Hepatocyte (in vitro differentiated cells): ENCODE data around the gene MRPL48. TPM values are rescaled to one million over a fixed set of nuclear protein-coding genes. Genes with fewer than 3 reads are reported as not detected.
A peak's percentile ranks its signal among the peaks of the same experiment; 100 is the strongest.

Source experiments
- DNase-seq: peaks from one replicate; pipeline ENCODE4 v3.0.0-alpha.2; 2016; ENCODE audit warnings: low spot score
- H2AFZ ChIP-seq: fragments of 200-600 bp; sonication (generic); 2 replicates; pipeline ENCODE4 v1.6.0; 2016; ENCODE audit warnings: antibody characterized with exemption, mild to moderate bottlenecking
- H3K27ac ChIP-seq: fragments of 200-600 bp; sonication (generic); 2 replicates; pipeline ENCODE4 v1.5.1; 2016; ENCODE audit warnings: mild to moderate bottlenecking
- H3K27me3 ChIP-seq: fragments of 200-600 bp; sonication (generic); 2 replicates; pipeline ENCODE4 v1.6.1; 2016
- H3K36me3 ChIP-seq: fragments of 200-600 bp; sonication (generic); replicated peaks from 2 replicates; pipeline ENCODE4 v1.5.1; 2016; ENCODE audit warnings: low read depth; ENCODE audit not compliant: insufficient read depth
- H3K4me1 ChIP-seq: fragments of 200-600 bp; sonication (generic); 2 replicates; pipeline ENCODE4 v1.5.1; 2016; ENCODE audit warnings: mild to moderate bottlenecking, moderate library complexity; ENCODE audit not compliant: insufficient read depth
- H3K4me2 ChIP-seq: fragments of 200-600 bp; sonication (generic); 2 replicates; pipeline ENCODE4 v1.6.0; 2016
- H3K4me3 ChIP-seq: fragments of 200-600 bp; sonication (generic); 2 replicates; pipeline ENCODE4 v1.5.1; 2016; ENCODE audit warnings: mild to moderate bottlenecking
- H3K79me2 ChIP-seq: fragments of 200-600 bp; sonication (generic); 2 replicates; pipeline ENCODE4 v1.6.0; 2017; ENCODE audit warnings: mild to moderate bottlenecking
- H3K9me2 ChIP-seq: fragments of 200-600 bp; sonication (generic); replicated peaks from 2 replicates; pipeline ENCODE4 v1.6.0; 2017; ENCODE audit warnings: mild to moderate bottlenecking; ENCODE audit not compliant: insufficient read depth
- H3K9me3 ChIP-seq: fragments of 200-600 bp; sonication (generic); 2 replicates; pipeline ENCODE4 v1.5.1; 2016; ENCODE audit warnings: low read depth, mild to moderate bottlenecking
- H4K20me1 ChIP-seq: fragments of 200-600 bp; sonication (generic); 2 replicates; pipeline ENCODE4 v1.6.0; 2016; ENCODE audit warnings: mild to moderate bottlenecking; ENCODE audit not compliant: insufficient read depth, poor library complexity, severe bottlenecking
- CTCF ChIP-seq: fragments of 200-600 bp; sonication (generic); IDR thresholded peaks from 2 replicates; pipeline ENCODE4 v1.5.1; 2016; ENCODE audit warnings: antibody characterized with exemption, mild to moderate bottlenecking; ENCODE audit not compliant: poor library complexity
- EZH2 ChIP-seq: fragments of 200-600 bp; sonication (generic); IDR thresholded peaks from 2 replicates; pipeline ENCODE4 v1.6.1; 2016; ENCODE audit warnings: antibody characterized with exemption, mild to moderate bottlenecking, borderline replicate concordance
- EZH2phosphoT487 ChIP-seq: fragments of 200-600 bp; sonication (generic); IDR thresholded peaks from one replicate; pipeline ENCODE4 v1.6.1; 2018; ENCODE audit warnings: antibody characterized with exemption, mild to moderate bottlenecking, low read depth, moderate library complexity; ENCODE audit not compliant: unreplicated experiment, severe bottlenecking
- WGBS: methylation state at CpG from one replicate; pipeline ENCODE4 v1.1.6; 2016; ENCODE audit warnings: low lambda C conversion rate; ENCODE audit errors: missing lambda C conversion rate; 5-methylcytosine and 5-hydroxymethylcytosine counted together
- polyA plus RNA-seq: library from polyadenylated mRNA; unstranded; fragments of >200 nt; fragmentation: Nextera tagmentation; extraction: Ambion mirVana; gene quantifications from 2 replicates; pipeline ENCODE4 v1.2.1, GENCODE V29; 2016
- total RNA-seq: library from RNA; depleted of rRNA; stranded (reverse); fragments of >200 nt; gene quantifications from 2 replicates; pipeline ENCODE4 v1.2.3, GENCODE V29; 2014

MRPL48 gene
- total and polyA plus RNA-seq, 2 experiments from 2014 or later, result 25.9 to 59.1 TPM

GRCh38 chr11:73866095-73866579 is 78.5 kb downstream of the MRPL48 start:
- H3K27me3 ChIP-seq, result no peaks in the 10 kb centered on the region
- WGBS, result 92% methylated on average over 5 of the region's 5 CpGs
- H3K79me2 ChIP-seq, result no peaks in the 10 kb centered on the region
- H3K4me3 ChIP-seq, result no peak overlapping the region
- peaks cover 8% of the 10 kb centered on the region for H3K4me1 ChIP-seq
- peak overlapping the region; percentile 74 for H3K27ac ChIP-seq
- no peaks in the 10 kb centered on the region for H3K9me3 ChIP-seq
- no peak overlapping the region for H2AFZ ChIP-seq
- DNase-seq, result no peak
- no peaks in the 10 kb centered on the region for H3K9me2 ChIP-seq
- no peaks in the 10 kb centered on the region for H4K20me1 ChIP-seq
- H3K36me3 ChIP-seq, result no peaks in the 10 kb centered on the region
- no peak overlapping the region for H3K4me2 ChIP-seq
- no peak for TF ChIP-seq EZH2
- TF ChIP-seq EZH2phosphoT487, result no peak
- TF ChIP-seq CTCF, result no peak

GRCh38 chr11:73866586-73866996 is 78.9 kb downstream of the MRPL48 start:
- no peak overlapping the region for H2AFZ ChIP-seq
- peaks cover 8% of the 10 kb centered on the region for H3K4me1 ChIP-seq
- no peak overlapping the region for H3K4me3 ChIP-seq
- WGBS, result 19% methylated on average over 2 of the region's 2 CpGs
- TF ChIP-seq EZH2phosphoT487, result no peak
- TF ChIP-seq EZH2, result no peak
- no peak for TF ChIP-seq CTCF
- H3K36me3 ChIP-seq, result no peaks in the 10 kb centered on the region
- peak; percentile 76 for DNase-seq
- no peaks in the 10 kb centered on the region for H3K9me3 ChIP-seq
- no peak overlapping the region for H3K4me2 ChIP-seq
- H3K79me2 ChIP-seq, result no peaks in the 10 kb centered on the region
- H3K9me2 ChIP-seq, result no peaks in the 10 kb centered on the region
- peak overlapping the region; percentile 74 for H3K27ac ChIP-seq
- no peaks in the 10 kb centered on the region for H3K27me3 ChIP-seq
- H4K20me1 ChIP-seq, result no peaks in the 10 kb centered on the region

- Histone ChIP-seq H3K9me2 (no peaks in the 10 kb centered on the region), H3K27me3 (no peaks in the 10 kb centered on the region), H2AFZ (no peak overlapping the region), H3K79me2 (peaks cover 9% of the 10 kb centered on the region), H3K27ac (peak overlapping the region; percentile 74), H3K9me3 (no peaks in the 10 kb centered on the region), H3K36me3 (no peaks in the 10 kb centered on the region), H3K4me3 (no peak overlapping the region), H3K4me2 (no peak overlapping the region), H3K4me1 (peaks cover 8% of the 10 kb centered on the region), H4K20me1 (no peaks in the 10 kb centered on the region)
- WGBS, result 47% methylated on average over 1 of the region's 1 CpG
- peak; percentile 53 for DNase-seq
- no peak for TF ChIP-seq CTCF
- TF ChIP-seq EZH2phosphoT487, result no peak
- no peak for TF ChIP-seq EZH2
Measured at GRCh38 chr11:73869332-73869949, 81.8 kb downstream of the MRPL48 start.
